NT2/D1 (cell line): ENCODE results near the gene TMC2.
"Not testable (repeated sequence)": the region's sequence is repeated elsewhere in the genome, so short reads cannot be mapped to it uniquely, and the experiment has no call there.

Source experiments
- DNase-seq: peaks from one replicate; pipeline ENCODE4 v3.0.0-alpha.2; 2011; ENCODE audit warnings: low read depth, low spot score
- H3K27me3 ChIP-seq: 2 replicates; pipeline ENCODE4 v1.6.0; 2011; ENCODE audit warnings: mild to moderate bottlenecking; ENCODE audit not compliant: insufficient read length, insufficient read depth
- H3K36me3 ChIP-seq: 2 replicates; pipeline ENCODE4 v1.6.1; 2011; ENCODE audit warnings: mild to moderate bottlenecking, low read length, mixed read lengths; ENCODE audit not compliant: insufficient read depth, insufficient read length
- H3K4me1 ChIP-seq: 2 replicates; pipeline ENCODE4 v1.5.1; 2011; ENCODE audit not compliant: insufficient read depth, insufficient read length
- H3K4me3 ChIP-seq: 2 replicates; pipeline ENCODE4 v1.5.1; 2011; ENCODE audit warnings: low read depth; ENCODE audit not compliant: insufficient read length
- H3K9ac ChIP-seq: 2 replicates; pipeline ENCODE4 v1.6.0; 2011; ENCODE audit warnings: low read depth; ENCODE audit not compliant: insufficient read length
- H3K9me3 ChIP-seq: 2 replicates; pipeline ENCODE4 v1.5.1; 2011; ENCODE audit warnings: mild to moderate bottlenecking, low read length; ENCODE audit not compliant: insufficient read depth
- SUZ12 ChIP-seq: IDR thresholded peaks from 2 replicates; pipeline ENCODE4 v1.6.1; 2011; ENCODE audit not compliant: insufficient read length, insufficient read depth; ENCODE audit errors: extremely low read depth
- YY1 ChIP-seq: IDR thresholded peaks from 2 replicates; pipeline ENCODE4 v1.6.1; 2011; ENCODE audit not compliant: insufficient read length, insufficient read depth
- ZNF274 ChIP-seq: IDR thresholded peaks from 2 replicates; pipeline ENCODE4 v1.6.1; 2011; ENCODE audit warnings: mild to moderate bottlenecking, low read depth, low read length

Gene TMC2

GRCh38 chr20:2521369-2522305 is 14.7 kb upstream of the TMC2 start:
- no peaks in the 10 kb centered on the region for H3K9me3 ChIP-seq
- TF ChIP-seq SUZ12 (no peak), ZNF274 (no peak), YY1 (no peak)
- peaks cover 2% of the 10 kb centered on the region for H3K4me1 ChIP-seq
- no peak overlapping the region for H3K9ac ChIP-seq
- H3K27me3 ChIP-seq: peaks cover 75% of the 10 kb centered on the region
- H3K4me3 ChIP-seq: no peak overlapping the region
- no peaks in the 10 kb centered on the region for H3K36me3 ChIP-seq
- peak; percentile 32 for DNase-seq

DNA sequence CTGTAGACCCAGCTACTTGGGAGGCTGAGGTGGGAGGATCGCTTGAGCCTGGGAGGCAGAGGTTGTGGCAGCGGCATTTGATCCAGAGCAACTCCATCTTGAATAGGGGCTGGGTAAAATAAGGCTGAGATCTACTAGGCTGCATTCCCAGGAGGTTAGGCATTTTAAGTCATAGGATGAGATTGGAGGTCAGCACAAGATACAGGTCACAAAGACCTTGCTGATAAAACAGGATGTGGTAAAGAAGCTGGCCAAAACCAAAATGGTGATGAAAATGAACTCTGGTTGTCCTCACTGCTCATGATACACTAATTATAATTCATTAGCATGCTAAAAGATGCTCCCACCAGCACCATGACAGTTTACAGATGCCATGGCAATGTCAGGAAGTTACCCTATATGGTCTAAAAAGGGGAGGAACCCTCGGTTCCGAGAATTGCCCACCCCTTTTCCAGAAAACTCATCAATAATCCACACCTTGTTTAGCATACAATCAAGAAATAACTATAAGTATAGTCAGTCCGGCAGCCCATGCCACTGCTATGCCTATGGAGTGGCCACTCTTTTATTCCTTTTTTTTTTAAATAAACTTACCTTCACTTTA is 13.4 kb upstream of the TMC2 start:
- H3K9me3 ChIP-seq, H3K4me3 ChIP-seq, H3K36me3 ChIP-seq, H3K9ac ChIP-seq, DNase-seq, H3K4me1 ChIP-seq: not testable (repeated sequence)
- peaks cover 76% of the 10 kb centered on the region for H3K27me3 ChIP-seq

- peaks cover 2% of the 10 kb centered on the region for H3K4me1 ChIP-seq
- H3K9ac ChIP-seq: peak overlapping the region; percentile 81
- peak overlapping the region; percentile 57 for H3K4me3 ChIP-seq
- peak; percentile 75 for DNase-seq
- no peaks in the 10 kb centered on the region for H3K36me3 ChIP-seq
- no peak for TF ChIP-seq YY1
- no peak for TF ChIP-seq ZNF274
- TF ChIP-seq SUZ12: no peak
- H3K27me3 ChIP-seq: peaks cover 70% of the 10 kb centered on the region
- H3K9me3 ChIP-seq: no peaks in the 10 kb centered on the region
Measured at GRCh38 chr20:2523919-2524708, 12.3 kb upstream of the TMC2 start.

DNA sequence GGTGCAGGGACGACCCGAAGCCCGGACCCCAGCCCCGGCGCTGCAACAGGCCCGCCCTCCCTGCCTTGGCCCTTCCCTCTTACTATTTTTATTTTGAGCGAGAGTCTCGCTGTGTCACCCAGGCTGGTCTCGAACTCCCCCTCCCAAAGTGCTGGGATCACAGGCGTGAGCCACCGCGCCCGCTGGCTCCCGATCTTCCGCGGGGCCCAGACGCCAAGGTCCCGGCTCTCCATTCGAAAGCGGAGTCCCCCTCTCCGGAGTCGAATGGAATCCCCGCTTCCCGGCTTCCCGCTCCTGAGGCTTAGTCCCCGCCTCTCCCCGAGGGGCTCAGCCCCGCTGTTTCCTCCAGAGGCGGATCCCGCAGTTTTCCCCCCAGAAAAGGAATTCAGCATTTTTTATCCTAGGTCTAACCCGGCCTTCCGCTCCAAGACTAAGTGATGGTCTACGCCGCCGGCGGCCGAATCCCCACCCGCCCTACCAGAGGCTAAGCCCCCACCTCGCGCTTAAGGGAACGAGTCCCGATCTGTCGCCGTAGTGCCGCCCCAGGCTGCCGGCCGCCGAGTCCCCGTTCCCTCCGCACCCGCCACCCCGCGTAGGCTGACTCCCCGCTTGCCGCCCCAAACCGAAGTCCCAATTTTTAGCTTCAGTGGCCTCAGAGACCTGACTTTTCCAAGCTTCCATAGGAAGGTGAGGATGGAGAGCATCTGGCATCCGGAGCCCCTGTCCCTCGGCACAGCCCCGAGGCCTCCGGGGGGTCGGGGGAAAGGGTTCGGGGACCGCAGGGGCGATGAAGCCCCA is 11.5 kb upstream of the TMC2 start:
- Histone ChIP-seq H3K4me1 (peaks cover 2% of the 10 kb centered on the region), H3K4me3 (peak overlapping the region; percentile 57), H3K9me3 (no peaks in the 10 kb centered on the region), H3K27me3 (peaks cover 63% of the 10 kb centered on the region), H3K36me3 (no peaks in the 10 kb centered on the region), H3K9ac (peak overlapping the region; percentile 81)
- peak; percentile 11 for DNase-seq
- TF ChIP-seq YY1: no peak
- no peak for TF ChIP-seq ZNF274
- no peak for TF ChIP-seq SUZ12

DNA sequence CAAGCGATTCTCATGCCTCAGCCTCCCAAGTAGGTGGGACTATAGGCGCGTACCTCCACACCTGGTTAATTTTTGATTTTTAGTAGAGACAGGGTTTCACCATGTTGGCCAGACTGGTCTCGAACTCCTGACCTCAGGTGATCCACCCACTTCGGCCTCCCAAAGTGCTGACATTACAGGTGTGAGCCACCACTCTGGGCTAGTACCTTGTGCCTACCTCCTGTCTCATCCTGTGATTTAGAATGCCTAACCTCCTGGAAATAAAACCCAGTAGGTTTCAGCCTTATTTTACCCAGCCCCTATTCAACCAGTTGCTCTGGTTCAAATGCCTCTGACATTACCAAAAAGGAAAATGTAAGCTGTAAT is 10.2 kb upstream of the TMC2 start:
- not testable (repeated sequence) for H3K9ac ChIP-seq, DNase-seq, H3K4me1 ChIP-seq, H3K36me3 ChIP-seq, H3K4me3 ChIP-seq, H3K9me3 ChIP-seq
- H3K27me3 ChIP-seq: peaks cover 54% of the 10 kb centered on the region

DNA sequence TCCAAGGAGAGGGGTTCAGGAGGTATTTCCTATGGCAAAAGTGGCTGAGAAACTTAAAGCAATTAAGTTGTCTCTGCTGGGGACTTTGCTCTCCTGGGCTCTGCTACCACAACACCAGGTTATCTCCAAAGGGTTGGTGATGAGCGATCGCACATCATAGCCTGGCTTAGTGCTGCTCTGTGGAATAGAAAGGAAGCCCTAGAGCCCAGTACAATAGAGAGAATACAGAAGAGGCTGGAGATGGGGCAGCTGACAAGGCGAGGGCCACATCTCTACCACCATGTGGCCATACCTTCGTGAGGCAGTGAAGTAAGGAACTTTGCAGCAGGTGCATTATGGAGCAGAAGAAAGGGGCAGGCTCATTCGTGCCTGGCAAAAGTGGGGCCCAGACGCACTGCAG is 8.6 kb upstream of the TMC2 start:
- no peaks in the 10 kb centered on the region for H3K36me3 ChIP-seq
- H3K4me3 ChIP-seq: no peak overlapping the region
- no peaks in the 10 kb centered on the region for H3K9me3 ChIP-seq
- no peak for TF ChIP-seq ZNF274
- TF ChIP-seq YY1: no peak
- no peak for TF ChIP-seq SUZ12
- no peak overlapping the region for H3K9ac ChIP-seq
- no peak for DNase-seq
- peaks cover 43% of the 10 kb centered on the region for H3K27me3 ChIP-seq
- peaks cover 2% of the 10 kb centered on the region for H3K4me1 ChIP-seq
